Kidney (tissue), 14 donors: ENCODE data around the gene CDC37. TPM values are rescaled to one million over a fixed set of nuclear protein-coding genes. Genes with fewer than 3 reads are reported as not detected.

ENCODE experiments used
- DNase-seq, 5 donors: peaks; one replicate each; pipeline ENCODE4 v3.0.0-alpha.2; 2013 to 2020
- FAIRE-seq: peaks from 2 replicates; lab custom pipeline; 2012; peaks lifted over from hg19 to GRCh38; lab: Jason Lieb, UNC
- H3K27ac ChIP-seq, 2 donors: one replicate each; pipeline ENCODE4 v1.7.0; 2013; ENCODE audit warnings: low read depth in 2 of 2, low read length in 2 of 2, inconsistent platforms in 1 of 2
- H3K27me3 ChIP-seq: one replicate; pipeline ENCODE4 v1.7.1; 2013; ENCODE audit warnings: low read length, inconsistent platforms; ENCODE audit not compliant: control insufficient read depth, insufficient read depth
- H3K36me3 ChIP-seq, 3 donors: one replicate each; pipeline versions ENCODE4 v1.7.0 to v1.7.1; 2013; ENCODE audit warnings: low read length in 3 of 3, control low read depth in 1 of 3, inconsistent platforms in 1 of 3; ENCODE audit not compliant: insufficient read depth in 3 of 3, control insufficient read depth in 2 of 3
- H3K4me1 ChIP-seq, 3 donors: one replicate each; pipeline versions ENCODE4 v1.7.0 to v1.7.1; 2013; ENCODE audit warnings: low read length in 3 of 3, inconsistent platforms in 1 of 3, low read depth in 1 of 3; ENCODE audit not compliant: control insufficient read depth in 2 of 3, insufficient read depth in 2 of 3
- H3K4me3 ChIP-seq, 3 donors: one replicate each; pipeline versions ENCODE4 v1.7.0 to v1.8.1; 2013; ENCODE audit warnings: low read length in 3 of 3, control low read depth in 1 of 3, inconsistent platforms in 1 of 3
- H3K9ac ChIP-seq, 3 donors: one replicate each; pipeline versions ENCODE4 v1.7.0 to v1.7.1; 2013; ENCODE audit warnings: low read length in 3 of 3, control low read depth in 1 of 3, inconsistent platforms in 1 of 3
- H3K9me3 ChIP-seq, 3 donors: one replicate each; pipeline versions ENCODE4 v1.7.0 to v1.7.1; 2013; ENCODE audit warnings: low read length in 3 of 3, control low read depth in 1 of 3, inconsistent platforms in 1 of 3; ENCODE audit not compliant: control insufficient read depth in 2 of 3, insufficient read depth in 1 of 3
- CTCF ChIP-seq: IDR thresholded peaks from 3 replicates; pipeline ENCODE4 v1.5.1; 2012; ENCODE audit warnings: mild to moderate bottlenecking, moderate library complexity, borderline replicate concordance; ENCODE audit not compliant: insufficient read depth; ENCODE audit errors: extremely low read depth
- intact Hi-C: fragments of 100-400 bp; cut with DNase I; formaldehyde crosslinking; loops from one replicate; pipeline ENCODE4 v1.11.1; 2022
- polyA plus RNA-seq: library from polyadenylated mRNA; stranded (reverse); fragments of 350-450 nt; fragmentation: Illumina TruSeq; extraction: RNeasy Lipid Tissue Mini Kit (QIAGEN cat#74804); gene quantifications from one replicate; pipeline ENCODE4 v1.2.3, GENCODE V29; 2014; ENCODE audit warnings: low read depth, low replicate concordance; ENCODE audit not compliant: insufficient read depth
- total RNA-seq: library from RNA; stranded (reverse); fragmentation: NEBNext Ultra II Directional; extraction: Animal tissue kit (Norgen Biotek cat#: 25700); gene quantifications from one replicate; pipeline ENCODE4 v1.2.1, GENCODE V29; 2021
- donor health status: control.
- donor health status: control.
- donor health status: control.
- donor health status: control.
- donor health status: control.
- donor health status: DM: yes; HTN: yes; CAD: no.
- donor health status: Normal renal cell carcinoma (clear cell type).

Gene CDC37
- total and polyA plus RNA-seq, 2 donors from 2014 or later: 139 to 149 TPM

GRCh38 chr19:10363789-10364281 is 39.5 kb downstream of the CDC37 start:
- Histone ChIP-seq H3K27me3 (no peaks in the 10 kb centered on the region), H3K9me3 (no peaks in the 10 kb centered on the region), H3K4me3 (no peak overlapping the region), H3K9ac (no peak overlapping the region), H3K27ac (no peak overlapping the region), H3K36me3 (peaks cover 0 to 24% (median 11%) of the 10 kb centered on the region in 3 donors), H3K4me1 (no peaks in the 10 kb centered on the region)
- intact Hi-C loops: no loop called here
- FAIRE-seq: no peak
- TF ChIP-seq CTCF: no peak
- no peak for DNase-seq

GRCh38 chr19:10362259-10362658 is 41.1 kb downstream of the CDC37 start:
- FAIRE-seq (no peak), DNase-seq (no peak)
- no peaks in the 10 kb centered on the region for H3K27me3 ChIP-seq
- H3K4me1 ChIP-seq: no peaks in the 10 kb centered on the region
- H3K9me3 ChIP-seq: no peaks in the 10 kb centered on the region
- no peak for TF ChIP-seq CTCF
- intact Hi-C loops: no loop called here
- H3K4me3 ChIP-seq: no peak overlapping the region
- no peak overlapping the region for H3K9ac ChIP-seq
- H3K27ac ChIP-seq: no peak overlapping the region
- H3K36me3 ChIP-seq: peaks cover 0 to 24% (median 5%) of the 10 kb centered on the region in 3 donors

- Histone ChIP-seq H3K9me3 (no peaks in the 10 kb centered on the region), H3K9ac (no peak overlapping the region), H3K27me3 (no peaks in the 10 kb centered on the region), H3K4me3 (no peak overlapping the region), H3K4me1 (no peaks in the 10 kb centered on the region), H3K27ac (no peak overlapping the region), H3K36me3 (peaks cover 0 to 24% (median 5%) of the 10 kb centered on the region in 3 donors)
- no peak for FAIRE-seq
- TF ChIP-seq CTCF: no peak
- DNase-seq: no peak
- intact Hi-C loops: no loop called here
Measured at GRCh38 chr19:10361569-10362011, 41.8 kb downstream of the CDC37 start.

GRCh38 chr19:10356431-10356830 is 46.9 kb downstream of the CDC37 start:
- Histone ChIP-seq H3K27ac (no peak overlapping the region), H3K4me3 (no peak overlapping the region), H3K4me1 (peaks cover 0 to 4% (median 0%) of the 10 kb centered on the region in 3 donors), H3K9me3 (no peaks in the 10 kb centered on the region), H3K9ac (no peak overlapping the region), H3K36me3 (peaks cover 0 to 3% (median 0%) of the 10 kb centered on the region in 3 donors), H3K27me3 (no peaks in the 10 kb centered on the region)
- DNase-seq: no peak
- FAIRE-seq: no peak
- no peak for TF ChIP-seq CTCF
- intact Hi-C loops: no loop called here
